Measurements from ENCODE around the gene SPTAN1. TPM values are rescaled to one million over a fixed set of nuclear protein-coding genes. Genes with fewer than 3 reads are reported as not detected.

The SPTAN1 gene
- total RNA-seq, 1 experiment from 2014 or later, result 229 TPM

- intact Hi-C loops (cut with micrococcal nuclease; ENCODE audit: unreplicated experiment) (no loop called here), in situ Hi-C loops (cut with HindIII; ENCODE audit: low pct_unique_long_range_greater_than_20kb, low sequenced_read_pairs) (no loop called here)
- DNase-seq (ENCODE audit: low read depth, low spot score) (no peak), ATAC-seq (no peak)
- ChIA-PET CTCF (no interaction called here), POLR2A (no interaction called here)
- no TSS peak for BruUV-seq (replicated peaks)
- H3K9me3 ChIP-seq (ENCODE audit: control insufficient read depth, insufficient read depth, low read depth, low read length), result no peaks in the 10 kb centered on the region
- no peaks in the 10 kb centered on the region for H3K27me3 ChIP-seq (ENCODE audit: control insufficient read depth, insufficient read depth, low read length)
- H3K36me3 ChIP-seq (ENCODE audit: control insufficient read depth, insufficient read depth, low read length), result no peaks in the 10 kb centered on the region
- no peak overlapping the region for H3K27ac ChIP-seq (ENCODE audit: low read length)
- no peak overlapping the region for H3K4me3 ChIP-seq (ENCODE audit: low read depth in 2 of 2, low read length in 2 of 2)
- TF ChIP-seq TCF7L2 (IDR thresholded peaks at IDR 0.05; ENCODE audit: low read depth, low read length) (no peak), REST (IDR thresholded peaks at IDR 0.05; ENCODE audit: insufficient read depth in 1 of 2, low read depth in 2 of 2, low read length in 1 of 2) (no peak), SIN3A (IDR thresholded peaks at IDR 0.05; ENCODE audit: borderline replicate concordance, insufficient read depth, low read depth, low read length) (no peak)
- no peaks in the 10 kb centered on the region for H3K4me1 ChIP-seq (ENCODE audit: control insufficient read depth, insufficient read depth, low read length)
Measured at GRCh38 chr9:128523199-128523925, 29.0 kb upstream of the SPTAN1 start.

GRCh38 chr9:128526720-128527119, 25.7 kb upstream of the SPTAN1 start:
- ATAC-seq, result no peak
- POLR2A ChIA-PET, result no interaction called here
- BruUV-seq (replicated peaks), result no TSS peak
- H3K27me3 ChIP-seq (ENCODE audit: control insufficient read depth, insufficient read depth, low read length), result no peaks in the 10 kb centered on the region
- H3K4me1 ChIP-seq (ENCODE audit: control insufficient read depth, insufficient read depth, low read length), result no peaks in the 10 kb centered on the region
- H3K36me3 ChIP-seq (ENCODE audit: control insufficient read depth, insufficient read depth, low read length), result no peaks in the 10 kb centered on the region
- no peak for DNase-seq (ENCODE audit: low read depth, low spot score)
- no peak overlapping the region for H3K4me3 ChIP-seq (ENCODE audit: low read depth in 2 of 2, low read length in 2 of 2)
- CTCF ChIA-PET, result no interaction called here
- intact Hi-C loops (cut with micrococcal nuclease; ENCODE audit: unreplicated experiment), result no loop called here
- TF ChIP-seq CTCF (IDR thresholded peaks at IDR 0.05) (no peak), REST (IDR thresholded peaks at IDR 0.05; ENCODE audit: insufficient read depth in 1 of 2, low read depth in 2 of 2, low read length in 1 of 2) (no peak), POLR2AphosphoS5 (IDR thresholded peaks at IDR 0.05; ENCODE audit: low read depth, low read length) (no peak), TCF7L2 (IDR thresholded peaks at IDR 0.05; ENCODE audit: low read depth, low read length) (no peak), SIN3A (IDR thresholded peaks at IDR 0.05; ENCODE audit: borderline replicate concordance, insufficient read depth, low read depth, low read length) (no peak)
- in situ Hi-C loops (cut with HindIII; ENCODE audit: low pct_unique_long_range_greater_than_20kb, low sequenced_read_pairs), result no loop called here
- H3K27ac ChIP-seq (ENCODE audit: low read length), result no peak overlapping the region
- no peaks in the 10 kb centered on the region for H3K9me3 ChIP-seq (ENCODE audit: control insufficient read depth, insufficient read depth, low read depth, low read length)
